VCaP (cell line): ENCODE measurements around the gene MACF1.

ENCODE experiments used
- H3K27ac ChIP-seq: fragments of 450-650 bp; 2 replicates; pipeline ENCODE4 v1.5.1; 2017
- TF ChIP-seq, protein P1 (sequence below): fragments of 450-650 bp; conservative IDR thresholded peaks from 2 replicates; pipeline ENCODE4 v1.5.1; 2017; ENCODE audit warnings: mild to moderate bottlenecking, moderate library complexity

Gene MACF1

DNA sequence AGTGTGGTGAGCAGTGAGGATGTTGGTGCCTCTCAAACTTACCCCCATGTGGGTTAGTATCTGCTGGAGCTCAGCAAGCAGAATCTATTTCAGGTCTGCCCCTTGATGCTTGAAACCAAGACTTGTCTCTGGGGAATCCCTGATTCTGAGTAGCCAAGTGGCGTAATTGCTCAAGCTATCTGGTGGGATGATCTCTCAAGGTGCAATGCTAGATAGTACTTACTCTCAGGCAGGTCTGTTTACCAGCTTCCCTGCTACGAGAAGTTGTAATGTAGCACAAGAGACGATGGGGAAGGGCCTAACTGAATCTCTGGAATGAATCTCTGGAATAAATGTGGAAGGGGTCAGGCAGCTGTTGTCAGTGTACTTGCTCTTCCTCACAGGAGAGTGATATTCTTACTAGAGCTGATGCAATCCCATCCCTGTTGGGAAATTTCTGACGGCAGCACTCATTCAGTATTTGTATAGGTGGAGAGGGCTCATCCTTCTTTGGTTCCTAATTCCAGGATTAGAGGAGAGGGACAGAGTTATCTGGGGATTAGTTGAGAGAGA, 65.4 kb downstream of the MACF1 start:
- TF ChIP-seq, protein P1, sequence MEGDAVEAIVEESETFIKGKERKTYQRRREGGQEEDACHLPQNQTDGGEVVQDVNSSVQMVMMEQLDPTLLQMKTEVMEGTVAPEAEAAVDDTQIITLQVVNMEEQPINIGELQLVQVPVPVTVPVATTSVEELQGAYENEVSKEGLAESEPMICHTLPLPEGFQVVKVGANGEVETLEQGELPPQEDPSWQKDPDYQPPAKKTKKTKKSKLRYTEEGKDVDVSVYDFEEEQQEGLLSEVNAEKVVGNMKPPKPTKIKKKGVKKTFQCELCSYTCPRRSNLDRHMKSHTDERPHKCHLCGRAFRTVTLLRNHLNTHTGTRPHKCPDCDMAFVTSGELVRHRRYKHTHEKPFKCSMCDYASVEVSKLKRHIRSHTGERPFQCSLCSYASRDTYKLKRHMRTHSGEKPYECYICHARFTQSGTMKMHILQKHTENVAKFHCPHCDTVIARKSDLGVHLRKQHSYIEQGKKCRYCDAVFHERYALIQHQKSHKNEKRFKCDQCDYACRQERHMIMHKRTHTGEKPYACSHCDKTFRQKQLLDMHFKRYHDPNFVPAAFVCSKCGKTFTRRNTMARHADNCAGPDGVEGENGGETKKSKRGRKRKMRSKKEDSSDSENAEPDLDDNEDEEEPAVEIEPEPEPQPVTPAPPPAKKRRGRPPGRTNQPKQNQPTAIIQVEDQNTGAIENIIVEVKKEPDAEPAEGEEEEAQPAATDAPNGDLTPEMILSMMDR = no peak

DNA sequence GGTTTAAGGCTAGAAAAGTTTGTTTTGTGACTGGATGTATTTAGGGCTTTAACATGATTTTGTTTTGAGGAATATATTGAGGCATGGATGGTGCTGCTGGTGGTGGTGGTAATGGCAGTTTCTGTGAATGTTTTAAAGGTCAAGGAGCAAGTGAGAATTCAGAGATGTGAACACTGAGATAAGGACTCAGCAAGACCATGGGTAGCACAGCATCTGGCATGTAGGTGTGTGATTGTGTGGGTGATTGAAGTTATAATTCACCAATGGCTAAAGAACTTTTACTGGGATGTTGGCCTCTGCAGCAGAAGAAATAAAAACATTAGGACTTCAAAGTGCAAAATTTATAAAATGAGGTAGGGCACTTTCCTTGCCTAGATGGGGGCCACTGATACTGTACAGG, 65.9 kb downstream of the MACF1 start:
- TF ChIP-seq, protein P1 = no peak
- H3K27ac ChIP-seq = peak overlapping the region; percentile 85

More for the DNA sequence above, 65.4 kb downstream of the MACF1 start:
- H3K27ac ChIP-seq = peak overlapping the region; percentile 85

DNA sequence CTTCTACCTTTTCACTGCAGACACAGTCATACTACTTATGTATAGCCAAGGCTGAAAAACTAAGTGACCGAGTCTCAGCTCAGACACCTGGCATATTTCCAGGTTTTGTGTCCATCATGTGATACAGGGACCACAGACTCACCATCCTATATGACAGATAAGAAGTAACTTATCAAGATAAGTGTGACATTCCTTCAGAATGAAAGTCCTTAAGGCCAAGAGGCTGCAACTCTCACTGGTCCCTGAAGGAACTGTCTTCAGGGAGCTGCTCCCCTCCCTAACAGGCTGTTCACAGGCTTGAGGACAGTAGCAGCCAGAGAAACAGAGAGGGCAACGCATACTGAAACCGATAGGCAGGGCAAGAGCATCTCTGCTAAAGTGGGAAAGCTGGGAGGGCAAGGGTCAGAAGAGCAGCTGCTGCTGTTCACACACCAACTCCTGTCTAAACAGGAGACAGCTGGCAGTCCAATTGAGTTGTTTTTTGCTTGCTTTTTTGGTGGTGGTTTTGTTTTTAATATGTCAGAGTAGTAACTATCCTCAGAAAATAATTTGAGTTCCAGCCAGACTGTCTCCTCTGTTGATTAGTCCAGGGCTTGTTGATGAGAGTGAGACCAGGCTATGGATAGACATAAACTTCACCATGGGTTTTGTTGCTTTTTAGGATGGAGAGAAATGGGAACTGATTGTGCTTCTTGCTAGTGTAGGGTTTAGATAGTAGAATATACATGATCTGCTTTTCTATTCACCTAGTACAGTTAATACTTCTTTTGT, 67.7 kb downstream of the MACF1 start:
- TF ChIP-seq, protein P1 = no peak
- peak overlapping the region; percentile 27; the same call in 1 of the 2 replicates for H3K27ac ChIP-seq

DNA sequence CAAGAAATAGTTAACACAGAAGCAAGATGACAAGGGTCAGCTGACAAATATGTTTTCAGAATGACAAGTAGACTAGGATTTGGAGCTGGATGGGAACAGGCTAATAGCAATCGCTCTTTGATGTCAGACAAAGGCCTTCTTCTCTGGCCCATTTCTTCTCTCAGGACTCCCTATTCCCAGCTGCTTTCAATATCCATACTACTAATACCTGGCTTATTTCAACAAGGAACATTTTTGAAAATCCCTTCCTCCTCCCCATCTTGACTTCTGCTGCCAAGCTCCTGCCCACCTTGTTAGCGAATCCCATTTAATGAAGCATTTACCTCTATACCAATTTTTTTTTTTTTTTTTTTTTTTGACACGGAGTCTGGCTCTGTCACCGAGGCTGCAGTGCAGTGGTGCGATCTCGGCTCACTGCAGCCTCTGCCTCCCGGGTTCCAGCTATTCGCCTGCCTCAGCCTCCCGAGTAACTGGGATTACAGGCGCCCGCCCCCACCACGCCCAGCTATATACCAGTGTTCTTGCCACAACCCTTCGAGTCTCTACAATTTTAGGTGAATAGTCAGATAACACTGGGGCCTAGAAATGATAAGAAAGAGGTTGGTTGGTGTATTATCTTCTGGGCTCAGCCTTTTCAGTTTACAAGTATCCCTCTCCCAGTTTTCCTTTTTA, 68.4 kb downstream of the MACF1 start:
- TF ChIP-seq, protein P1 = no peak
- H3K27ac ChIP-seq = peak overlapping the region; percentile 27; the same call in 1 of the 2 replicates

DNA sequence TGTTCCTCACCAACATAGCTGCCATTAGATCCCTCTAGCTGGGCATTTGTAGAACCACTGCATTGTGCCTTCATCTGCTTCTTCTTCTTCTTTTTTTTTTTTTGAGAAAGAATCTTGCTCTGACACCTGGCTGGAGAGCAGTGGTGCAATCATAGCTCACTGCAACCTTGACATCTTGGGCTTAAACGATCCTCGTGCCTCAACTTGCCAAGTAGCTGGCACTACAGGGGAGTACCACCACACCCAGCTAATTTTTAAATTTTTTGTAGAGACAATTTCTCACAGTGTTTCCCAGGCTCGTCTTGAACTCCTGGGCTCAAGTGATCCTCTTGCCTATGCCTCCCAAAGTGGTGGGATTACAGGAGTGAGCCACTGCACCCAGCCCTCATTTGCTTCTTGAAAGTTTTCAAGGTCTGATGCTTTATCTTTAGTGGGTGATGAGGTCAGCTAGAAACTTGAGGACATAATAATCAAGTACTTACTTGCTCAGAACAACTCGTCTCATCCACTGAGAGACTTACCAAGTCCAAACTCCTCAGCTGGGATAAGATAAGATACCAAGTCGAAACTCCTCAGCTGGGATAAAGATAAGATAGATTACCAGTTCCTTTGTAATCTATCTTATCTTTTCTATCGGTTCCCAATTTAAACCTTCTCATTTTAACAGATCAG, 71.5 kb downstream of the MACF1 start:
- TF ChIP-seq, protein P1 = no peak
- H3K27ac ChIP-seq = no peak overlapping the region

DNA sequence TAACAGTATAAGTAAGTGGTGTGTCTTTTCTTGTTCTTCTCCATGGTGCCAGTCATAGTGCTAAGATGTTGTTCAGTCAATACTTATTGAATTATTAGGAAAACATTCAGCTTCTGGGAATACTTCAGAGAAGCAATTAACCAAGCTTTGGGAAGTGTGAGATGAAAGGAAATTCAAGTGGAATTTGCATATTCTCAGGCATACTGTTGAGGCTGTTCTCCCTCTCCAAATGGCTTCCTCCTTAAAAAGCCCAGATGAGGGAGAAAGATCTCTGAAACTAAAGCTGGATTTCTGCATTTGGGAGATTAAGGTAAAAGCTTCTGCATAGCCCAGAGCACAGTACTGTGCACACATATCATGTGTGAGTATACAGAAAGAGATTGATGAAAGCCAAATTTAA, 73.4 kb downstream of the MACF1 start:
- no peak overlapping the region for H3K27ac ChIP-seq
- TF ChIP-seq, protein P1 = no peak
